PC-9 (cell line): ENCODE data around the gene FGF3.

ENCODE experiments used
- EZH2 ChIP-seq: fragments of 200-600 bp; sonication (generic); IDR thresholded peaks from 2 replicates; pipeline ENCODE4 v1.8.0; 2017; ENCODE audit warnings: antibody characterized with exemption, low read depth
- TF ChIP-seq, protein P1 (sequence below): fragments of 200-600 bp; sonication (generic); conservative IDR thresholded peaks from 2 replicates; pipeline ENCODE4 v1.6.1; 2017; ENCODE audit warnings: mixed run types, antibody characterized with exemption, mild to moderate bottlenecking, moderate library complexity

DNA sequence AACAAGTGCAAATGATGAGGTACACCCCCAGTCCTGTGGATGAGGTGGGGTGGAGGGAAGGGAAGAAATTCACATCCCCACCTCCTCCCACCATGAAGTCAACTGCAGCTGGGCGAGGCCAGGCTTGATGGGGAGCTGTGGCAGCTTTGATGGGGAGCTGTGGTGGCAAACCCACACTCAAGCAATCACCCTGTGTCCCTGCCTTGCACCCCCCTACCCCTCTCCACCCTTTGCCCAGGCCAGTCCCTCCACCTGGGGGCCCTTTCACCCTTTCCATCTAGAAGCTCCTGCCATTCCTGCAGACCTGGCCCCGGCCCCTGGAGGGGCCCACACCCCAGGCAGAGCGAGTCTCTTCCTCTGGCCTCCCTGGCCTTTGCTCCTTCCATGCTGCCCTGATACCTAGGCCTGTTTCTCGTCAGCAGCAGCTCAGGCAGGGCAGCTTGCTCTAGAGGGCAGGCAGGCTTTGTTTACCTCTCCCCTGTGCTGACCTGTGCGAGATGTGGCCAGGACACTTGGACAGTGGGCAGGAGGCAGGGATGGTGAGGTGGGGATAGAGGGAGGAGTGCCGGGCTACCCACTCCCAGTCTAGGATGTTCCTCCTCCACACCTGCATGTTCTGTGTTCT, 4.5 kb upstream of the FGF3 start:
- TF ChIP-seq EZH2 = no peak
- TF ChIP-seq, protein P1, sequence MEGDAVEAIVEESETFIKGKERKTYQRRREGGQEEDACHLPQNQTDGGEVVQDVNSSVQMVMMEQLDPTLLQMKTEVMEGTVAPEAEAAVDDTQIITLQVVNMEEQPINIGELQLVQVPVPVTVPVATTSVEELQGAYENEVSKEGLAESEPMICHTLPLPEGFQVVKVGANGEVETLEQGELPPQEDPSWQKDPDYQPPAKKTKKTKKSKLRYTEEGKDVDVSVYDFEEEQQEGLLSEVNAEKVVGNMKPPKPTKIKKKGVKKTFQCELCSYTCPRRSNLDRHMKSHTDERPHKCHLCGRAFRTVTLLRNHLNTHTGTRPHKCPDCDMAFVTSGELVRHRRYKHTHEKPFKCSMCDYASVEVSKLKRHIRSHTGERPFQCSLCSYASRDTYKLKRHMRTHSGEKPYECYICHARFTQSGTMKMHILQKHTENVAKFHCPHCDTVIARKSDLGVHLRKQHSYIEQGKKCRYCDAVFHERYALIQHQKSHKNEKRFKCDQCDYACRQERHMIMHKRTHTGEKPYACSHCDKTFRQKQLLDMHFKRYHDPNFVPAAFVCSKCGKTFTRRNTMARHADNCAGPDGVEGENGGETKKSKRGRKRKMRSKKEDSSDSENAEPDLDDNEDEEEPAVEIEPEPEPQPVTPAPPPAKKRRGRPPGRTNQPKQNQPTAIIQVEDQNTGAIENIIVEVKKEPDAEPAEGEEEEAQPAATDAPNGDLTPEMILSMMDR = no peak
